ENCODE measurements around the gene SSRP1.

Gene SSRP1

DNA sequence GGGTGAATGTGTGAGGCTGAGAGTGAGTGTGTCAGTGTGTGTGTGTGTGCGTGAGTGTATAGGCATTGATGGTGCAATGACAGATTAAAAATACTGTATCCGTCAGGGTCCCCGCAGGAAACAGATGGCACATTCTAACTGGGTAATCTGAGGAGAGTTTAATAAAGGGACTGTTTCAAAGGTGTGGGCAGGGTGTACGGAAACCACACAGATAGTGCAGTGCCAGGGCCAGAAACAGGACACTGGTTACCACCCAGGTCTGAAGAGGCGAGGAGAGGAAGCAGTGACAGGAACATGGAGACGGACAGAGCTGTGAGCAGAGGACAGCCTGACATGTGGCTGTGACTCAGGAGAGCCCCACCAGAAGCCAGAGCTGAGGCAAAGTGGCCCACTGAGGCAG lies 19.0 kb upstream of the SSRP1 start:
- H3K79me2 ChIP-seq (ENCODE audit: low read length): no peaks in the 10 kb centered on the region
- TF ChIP-seq EZH2phosphoT487 (IDR thresholded peaks at IDR 0.05; ENCODE audit: low read length) (no peak), EZH2 (optimal IDR thresholded peaks at IDR 0.05; ENCODE audit: low read depth, low read length) (no peak)
- TF ChIP-seq, protein P1, sequence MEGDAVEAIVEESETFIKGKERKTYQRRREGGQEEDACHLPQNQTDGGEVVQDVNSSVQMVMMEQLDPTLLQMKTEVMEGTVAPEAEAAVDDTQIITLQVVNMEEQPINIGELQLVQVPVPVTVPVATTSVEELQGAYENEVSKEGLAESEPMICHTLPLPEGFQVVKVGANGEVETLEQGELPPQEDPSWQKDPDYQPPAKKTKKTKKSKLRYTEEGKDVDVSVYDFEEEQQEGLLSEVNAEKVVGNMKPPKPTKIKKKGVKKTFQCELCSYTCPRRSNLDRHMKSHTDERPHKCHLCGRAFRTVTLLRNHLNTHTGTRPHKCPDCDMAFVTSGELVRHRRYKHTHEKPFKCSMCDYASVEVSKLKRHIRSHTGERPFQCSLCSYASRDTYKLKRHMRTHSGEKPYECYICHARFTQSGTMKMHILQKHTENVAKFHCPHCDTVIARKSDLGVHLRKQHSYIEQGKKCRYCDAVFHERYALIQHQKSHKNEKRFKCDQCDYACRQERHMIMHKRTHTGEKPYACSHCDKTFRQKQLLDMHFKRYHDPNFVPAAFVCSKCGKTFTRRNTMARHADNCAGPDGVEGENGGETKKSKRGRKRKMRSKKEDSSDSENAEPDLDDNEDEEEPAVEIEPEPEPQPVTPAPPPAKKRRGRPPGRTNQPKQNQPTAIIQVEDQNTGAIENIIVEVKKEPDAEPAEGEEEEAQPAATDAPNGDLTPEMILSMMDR (IDR thresholded peaks at IDR 0.05; ENCODE audit: low read length): no peak
- no peak overlapping the region for H3K9ac ChIP-seq (ENCODE audit: low read length)
- DNase-seq: no peak
- no peaks in the 10 kb centered on the region for H3K4me1 ChIP-seq (ENCODE audit: low read length)
- no peaks in the 10 kb centered on the region for H3K27me3 ChIP-seq (replicated peaks; ENCODE audit: insufficient read depth, low read length)
- H2AFZ ChIP-seq (ENCODE audit: low read length): no peak overlapping the region
- H3K36me3 ChIP-seq (replicated peaks; ENCODE audit: insufficient read depth, low read length): no peaks in the 10 kb centered on the region
- no peak overlapping the region for H3K4me2 ChIP-seq (ENCODE audit: low read depth, low read length)
- no peaks in the 10 kb centered on the region for H4K20me1 ChIP-seq (ENCODE audit: insufficient read depth, low read length)
- no peak overlapping the region for H3K27ac ChIP-seq (ENCODE audit: low read length)
- no peaks in the 10 kb centered on the region for H3K9me2 ChIP-seq (replicated peaks; ENCODE audit: insufficient read depth, low read length)
- H3K9me3 ChIP-seq (replicated peaks; ENCODE audit: insufficient read depth, low read length): no peaks in the 10 kb centered on the region
- no peak overlapping the region for H3K4me3 ChIP-seq (ENCODE audit: low read length)
- no peaks in the 10 kb centered on the region for H3F3A ChIP-seq (ENCODE audit: insufficient read depth, low read length)

DNA sequence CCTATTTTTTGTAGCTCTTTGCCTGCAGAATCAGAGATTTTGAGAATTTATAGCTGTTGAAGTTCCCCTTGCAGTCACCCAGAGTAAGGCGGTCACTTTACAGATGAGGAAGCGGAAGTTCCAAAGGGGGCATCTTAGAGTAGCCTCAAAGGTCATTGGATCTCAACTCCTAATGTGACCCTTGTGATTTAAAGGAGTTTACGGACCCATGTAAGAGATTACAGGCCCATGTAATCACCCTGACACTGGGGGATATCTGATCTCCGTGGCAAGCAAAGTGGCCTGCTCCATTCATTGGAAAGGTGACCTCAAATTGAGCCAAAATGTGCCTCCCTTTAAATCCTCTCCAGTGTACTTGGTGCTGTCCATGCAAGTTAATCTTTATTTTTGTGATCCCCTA lies 18.2 kb upstream of the SSRP1 start:
- Histone ChIP-seq H3F3A (ENCODE audit: insufficient read depth, low read length) (no peaks in the 10 kb centered on the region), H2AFZ (ENCODE audit: low read length) (no peak overlapping the region), H3K36me3 (replicated peaks; ENCODE audit: insufficient read depth, low read length) (no peaks in the 10 kb centered on the region), H3K9ac (ENCODE audit: low read length) (no peak overlapping the region), H3K27me3 (replicated peaks; ENCODE audit: insufficient read depth, low read length) (no peaks in the 10 kb centered on the region), H3K4me2 (ENCODE audit: low read depth, low read length) (no peak overlapping the region), H3K4me3 (ENCODE audit: low read length) (no peak overlapping the region), H3K79me2 (ENCODE audit: low read length) (no peaks in the 10 kb centered on the region), H3K4me1 (ENCODE audit: low read length) (no peaks in the 10 kb centered on the region), H3K9me2 (replicated peaks; ENCODE audit: insufficient read depth, low read length) (no peaks in the 10 kb centered on the region), H4K20me1 (ENCODE audit: insufficient read depth, low read length) (no peaks in the 10 kb centered on the region), H3K27ac (ENCODE audit: low read length) (no peak overlapping the region), H3K9me3 (replicated peaks; ENCODE audit: insufficient read depth, low read length) (no peaks in the 10 kb centered on the region)
- no peak for DNase-seq
- TF ChIP-seq EZH2phosphoT487 (IDR thresholded peaks at IDR 0.05; ENCODE audit: low read length) (no peak), EZH2 (optimal IDR thresholded peaks at IDR 0.05; ENCODE audit: low read depth, low read length) (no peak)
- TF ChIP-seq, protein P1 (IDR thresholded peaks at IDR 0.05; ENCODE audit: low read length): no peak

DNA sequence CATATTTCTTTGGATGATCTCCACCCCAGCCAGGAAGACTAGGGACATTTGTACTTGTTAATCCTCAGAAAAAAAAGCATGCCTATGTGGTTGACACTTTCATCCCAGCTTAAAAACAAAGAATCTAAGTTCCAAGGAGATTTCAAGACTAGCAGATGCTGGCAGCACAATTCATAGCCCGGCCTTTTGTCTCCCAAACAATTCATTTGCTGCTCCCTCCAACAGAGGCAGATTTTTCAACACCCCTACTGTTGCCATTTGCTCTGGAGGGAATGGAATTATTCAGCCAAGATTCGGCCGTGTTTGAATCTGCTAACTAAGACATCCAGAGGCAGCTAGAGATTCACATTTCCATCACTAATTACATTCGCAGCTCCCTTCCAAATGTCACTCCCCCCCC lies 17.8 kb upstream of the SSRP1 start:
- H3K4me3 ChIP-seq (ENCODE audit: low read length): no peak overlapping the region
- no peak overlapping the region for H2AFZ ChIP-seq (ENCODE audit: low read length)
- H3K79me2 ChIP-seq (ENCODE audit: low read length): no peaks in the 10 kb centered on the region
- H3F3A ChIP-seq (ENCODE audit: insufficient read depth, low read length): no peaks in the 10 kb centered on the region
- H3K9me3 ChIP-seq (replicated peaks; ENCODE audit: insufficient read depth, low read length): no peaks in the 10 kb centered on the region
- no peaks in the 10 kb centered on the region for H3K36me3 ChIP-seq (replicated peaks; ENCODE audit: insufficient read depth, low read length)
- no peak overlapping the region for H3K9ac ChIP-seq (ENCODE audit: low read length)
- H3K4me2 ChIP-seq (ENCODE audit: low read depth, low read length): no peak overlapping the region
- H3K4me1 ChIP-seq (ENCODE audit: low read length): no peaks in the 10 kb centered on the region
- DNase-seq: no peak
- TF ChIP-seq EZH2phosphoT487 (IDR thresholded peaks at IDR 0.05; ENCODE audit: low read length) (no peak), EZH2 (optimal IDR thresholded peaks at IDR 0.05; ENCODE audit: low read depth, low read length) (no peak)
- TF ChIP-seq, protein P1 (IDR thresholded peaks at IDR 0.05; ENCODE audit: low read length): no peak
- no peaks in the 10 kb centered on the region for H3K27me3 ChIP-seq (replicated peaks; ENCODE audit: insufficient read depth, low read length)
- H4K20me1 ChIP-seq (ENCODE audit: insufficient read depth, low read length): no peaks in the 10 kb centered on the region
- H3K27ac ChIP-seq (ENCODE audit: low read length): no peak overlapping the region
- no peaks in the 10 kb centered on the region for H3K9me2 ChIP-seq (replicated peaks; ENCODE audit: insufficient read depth, low read length)

Measured in MM.1S (cell line).